Astrocyte of the cerebellum (primary cell): ENCODE data around the gene WTAP.

Experiments used
- DNase-seq: peaks from one replicate; pipeline ENCODE4 v3.0.0-alpha.2; 2011; ENCODE audit warnings: low read depth
- H3K4me3 ChIP-seq: 2 replicates; pipeline ENCODE4 v1.5.1; 2011; ENCODE audit warnings: mild to moderate bottlenecking, low read depth, low read length, moderate library complexity
- in situ Hi-C: cut with HindIII; loops from 2 replicates; pipeline ENCODE4 v1.10.0; 2017; ENCODE audit warnings: low sequenced_read_pairs
- TF ChIP-seq, protein P1 (sequence below): IDR thresholded peaks from 2 replicates; pipeline ENCODE4 v1.5.1; 2012; ENCODE audit warnings: low read length, low read depth, moderate library complexity, mild to moderate bottlenecking; ENCODE audit errors: missing control alignments

Gene WTAP

DNA sequence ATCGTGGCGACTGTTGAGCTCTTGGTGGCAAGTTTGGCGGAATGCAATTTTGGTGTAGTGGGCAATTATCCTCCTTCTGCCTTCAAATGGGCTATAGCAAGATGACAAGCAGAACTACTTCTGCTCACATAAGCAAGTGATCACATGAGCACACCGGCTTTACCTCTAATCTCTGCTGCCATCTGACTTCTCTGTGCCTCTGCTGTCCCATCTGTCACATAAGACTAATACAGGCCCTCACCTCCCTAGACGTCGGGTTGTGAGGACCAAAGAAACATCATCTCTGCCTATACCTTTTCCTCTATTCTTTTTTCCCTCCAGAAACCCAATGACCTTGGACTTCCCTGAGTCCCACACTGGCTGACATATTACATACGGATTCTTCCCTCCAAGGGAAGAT lies 13.3 kb upstream of the WTAP start:
- in situ Hi-C loops, result no loop called here
- TF ChIP-seq, protein P1, sequence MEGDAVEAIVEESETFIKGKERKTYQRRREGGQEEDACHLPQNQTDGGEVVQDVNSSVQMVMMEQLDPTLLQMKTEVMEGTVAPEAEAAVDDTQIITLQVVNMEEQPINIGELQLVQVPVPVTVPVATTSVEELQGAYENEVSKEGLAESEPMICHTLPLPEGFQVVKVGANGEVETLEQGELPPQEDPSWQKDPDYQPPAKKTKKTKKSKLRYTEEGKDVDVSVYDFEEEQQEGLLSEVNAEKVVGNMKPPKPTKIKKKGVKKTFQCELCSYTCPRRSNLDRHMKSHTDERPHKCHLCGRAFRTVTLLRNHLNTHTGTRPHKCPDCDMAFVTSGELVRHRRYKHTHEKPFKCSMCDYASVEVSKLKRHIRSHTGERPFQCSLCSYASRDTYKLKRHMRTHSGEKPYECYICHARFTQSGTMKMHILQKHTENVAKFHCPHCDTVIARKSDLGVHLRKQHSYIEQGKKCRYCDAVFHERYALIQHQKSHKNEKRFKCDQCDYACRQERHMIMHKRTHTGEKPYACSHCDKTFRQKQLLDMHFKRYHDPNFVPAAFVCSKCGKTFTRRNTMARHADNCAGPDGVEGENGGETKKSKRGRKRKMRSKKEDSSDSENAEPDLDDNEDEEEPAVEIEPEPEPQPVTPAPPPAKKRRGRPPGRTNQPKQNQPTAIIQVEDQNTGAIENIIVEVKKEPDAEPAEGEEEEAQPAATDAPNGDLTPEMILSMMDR, result no peak
- no peak overlapping the region for H3K4me3 ChIP-seq
- DNase-seq, result no peak

DNA sequence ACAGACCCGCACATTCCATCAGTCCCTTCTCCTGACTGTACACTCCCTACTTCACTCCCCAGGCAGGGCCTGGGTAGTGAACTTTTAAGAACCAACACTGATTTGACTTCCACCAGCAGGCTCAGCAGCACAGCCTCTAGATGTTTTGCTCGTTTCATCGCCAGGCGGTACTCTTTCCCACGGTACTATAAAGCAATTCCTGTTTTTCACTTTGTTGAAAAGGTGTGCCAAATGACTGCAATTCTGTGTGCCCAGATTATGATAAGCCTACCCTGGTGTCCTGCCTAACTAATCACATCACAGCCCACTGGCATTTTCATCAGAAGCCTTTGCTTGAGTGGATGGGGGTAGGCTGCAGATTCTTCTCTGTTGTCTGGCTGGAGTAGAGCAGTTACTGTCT lies 12.9 kb upstream of the WTAP start:
- in situ Hi-C loops, result no loop called here
- TF ChIP-seq, protein P1, result no peak
- no peak for DNase-seq
- H3K4me3 ChIP-seq, result no peak overlapping the region

DNA sequence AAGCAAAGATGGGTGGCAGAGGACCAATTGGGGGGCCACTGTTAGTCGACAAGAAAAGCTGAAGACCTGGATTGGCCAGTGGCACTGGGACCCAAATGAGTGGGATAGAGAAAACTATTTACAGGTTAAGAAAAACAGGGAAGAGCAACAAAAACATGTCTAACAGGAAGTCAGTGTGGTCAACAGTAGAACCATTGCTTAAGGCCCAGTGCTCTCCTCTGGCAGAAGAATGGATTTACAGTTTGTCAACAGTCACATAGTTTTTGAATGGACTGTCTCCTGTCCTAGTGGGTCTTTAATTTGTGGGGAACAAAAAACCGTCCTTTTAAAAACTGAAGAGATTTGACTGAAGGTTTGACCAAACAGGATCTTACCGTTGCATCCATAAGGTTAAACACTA lies 12.1 kb upstream of the WTAP start:
- DNase-seq, result no peak
- in situ Hi-C loops, result no loop called here
- H3K4me3 ChIP-seq, result no peak overlapping the region
- TF ChIP-seq, protein P1, result no peak

DNA sequence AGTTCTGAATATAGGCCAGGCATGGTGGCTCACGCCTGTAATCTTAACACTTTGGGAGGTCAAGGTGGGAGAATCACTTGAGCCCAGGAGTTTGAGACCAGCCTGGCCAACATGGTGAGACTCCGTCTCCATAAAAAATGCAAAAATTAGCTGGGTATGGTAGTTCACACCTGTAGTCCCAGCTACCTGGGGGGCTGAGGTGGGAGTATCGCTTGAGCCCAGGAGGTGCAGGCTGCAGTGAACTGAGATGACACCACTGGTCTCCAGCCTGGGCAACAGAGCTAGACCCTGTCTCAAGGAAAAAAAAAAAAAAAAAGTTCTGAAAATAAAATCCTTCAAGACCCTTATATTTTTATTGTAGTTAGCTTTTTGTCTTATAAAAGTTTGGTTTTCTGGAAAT lies 11.7 kb upstream of the WTAP start:
- in situ Hi-C loops, result no loop called here
- no peak overlapping the region for H3K4me3 ChIP-seq
- TF ChIP-seq, protein P1, result no peak
- no peak for DNase-seq

DNA sequence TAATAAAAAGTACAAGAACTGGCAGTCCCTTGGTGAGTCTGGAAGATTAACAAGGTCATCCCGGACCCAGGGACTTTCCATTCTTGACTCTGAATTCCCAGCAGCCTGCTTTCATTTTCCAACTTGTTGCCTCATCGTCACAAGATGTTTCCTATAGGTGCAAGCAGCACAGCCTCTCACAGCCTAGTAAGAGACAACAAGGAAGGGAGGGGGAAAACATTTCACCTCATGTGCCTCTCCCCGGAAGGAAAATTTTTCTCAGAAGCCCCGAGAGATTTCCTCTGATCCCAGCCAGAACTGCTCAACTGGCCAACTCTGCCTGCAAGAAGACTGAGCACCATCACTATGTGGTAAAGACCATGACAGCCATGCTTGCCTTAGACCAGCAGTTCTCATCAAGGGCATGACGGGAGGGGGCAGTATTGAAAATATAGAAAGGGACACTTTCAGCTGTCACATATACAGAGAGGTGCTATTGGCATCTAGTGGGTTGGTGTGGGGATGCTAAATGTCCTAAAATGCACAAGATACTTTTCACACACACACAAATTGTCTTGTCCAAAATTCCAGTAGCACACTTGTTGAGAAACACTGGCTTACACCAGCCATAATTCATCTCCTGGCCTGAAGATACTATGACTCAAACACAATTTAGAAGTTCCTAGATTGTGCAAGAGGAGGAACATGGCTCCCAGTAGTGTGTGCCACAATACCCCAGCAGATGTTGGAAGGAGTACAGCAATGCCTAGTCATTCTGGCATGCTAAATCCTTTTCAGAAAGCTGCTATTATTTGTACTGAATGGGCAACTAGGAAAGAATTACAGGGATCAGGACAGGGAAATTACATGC lies 10.8 kb upstream of the WTAP start:
- in situ Hi-C loops, result no loop called here
- TF ChIP-seq, protein P1, result no peak
- peak; percentile 90 for DNase-seq
- no peak overlapping the region for H3K4me3 ChIP-seq

DNA sequence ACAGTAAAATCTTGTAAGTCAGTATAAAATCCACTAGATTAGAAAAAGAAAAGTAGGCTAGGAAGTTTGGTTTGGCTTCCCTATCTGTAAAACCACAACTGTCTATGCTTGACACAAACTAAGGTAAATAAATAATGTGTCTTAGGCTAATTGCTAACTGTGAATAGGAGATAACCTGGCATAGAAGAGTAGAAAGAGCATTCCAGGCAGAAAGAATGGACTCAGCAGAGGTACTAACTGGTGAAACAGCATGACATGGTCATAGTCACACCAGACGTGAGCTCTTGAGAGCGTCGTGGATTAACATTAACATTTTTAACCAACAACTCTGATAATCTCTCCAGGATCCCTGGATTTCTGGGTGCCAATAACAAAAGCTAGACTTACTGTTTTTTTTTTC lies 8.7 kb upstream of the WTAP start:
- H3K4me3 ChIP-seq, result no peak overlapping the region
- DNase-seq, result no peak
- in situ Hi-C loops, result no loop called here
- TF ChIP-seq, protein P1, result no peak
